Upper lobe of left lung (tissue), 4 donors: Measurements from ENCODE around the gene KRTAP10-8.

Experiments
- CTCF ChIP-seq, 6 experiments: fragments of 450-650 bp in 4 of 6; fragments of 200-600 bp in 2 of 6; sonication (generic) in 2 of 6; IDR thresholded peaks; one replicate each; pipeline ENCODE4 v1.5.1; 2016 to 2019; ENCODE audit warnings: antibody characterized with exemption in 6 of 6
- EP300 ChIP-seq, 4 donors: sonication (generic); formaldehyde crosslinking; IDR thresholded peaks; one replicate each; pipeline ENCODE4 v1.5.1; 2017; ENCODE audit warnings: antibody characterized with exemption in 4 of 4, control low read depth in 2 of 4
- POLR2A ChIP-seq, 4 donors: fragments of 450-650 bp; IDR thresholded peaks; one replicate each; pipeline ENCODE4 v1.5.1; 2016 to 2017; ENCODE audit warnings: antibody characterized with exemption in 4 of 4, mild to moderate bottlenecking in 2 of 4
- POLR2AphosphoS5 ChIP-seq, 2 donors: sonication (generic); formaldehyde crosslinking; IDR thresholded peaks; one replicate each; pipeline ENCODE4 v1.5.1; 2017; ENCODE audit warnings: antibody characterized with exemption in 2 of 2

- TF ChIP-seq POLR2A (IDR thresholded peaks at IDR 0.05) (no peak), CTCF (IDR thresholded peaks at IDR 0.05) (no peak), EP300 (IDR thresholded peaks at IDR 0.05) (no peak), POLR2AphosphoS5 (IDR thresholded peaks at IDR 0.05) (no peak)
Measured at GRCh38 chr21:44596068-44596725, 15.7 kb upstream of the KRTAP10-8 start.
